ENCODE results near the gene TSNAX. TPM values are rescaled to one million over a fixed set of nuclear protein-coding genes. Genes with fewer than 3 reads are reported as not detected.
A peak's percentile ranks its signal among the peaks of the same experiment; 100 is the strongest.

The TSNAX gene
- polyA plus RNA-seq, 2 donors: 5.8 to 15.9 TPM

GRCh38 chr1:231517076-231517475 lies 11.4 kb upstream of the TSNAX start:
- Histone ChIP-seq H3K9me3 (ENCODE audit: control insufficient read depth in 2 of 2, insufficient read depth in 1 of 2, low read depth in 1 of 2, low read length in 1 of 2) (no peaks in the 10 kb centered on the region), H3K27ac (ENCODE audit: low read depth in 2 of 2, low read length in 1 of 2) (no peak overlapping the region), H3K27me3 (ENCODE audit: control insufficient read depth in 1 of 2, insufficient read depth in 2 of 2, low read length in 2 of 2) (no peaks in the 10 kb centered on the region), H3K36me3 (ENCODE audit: control insufficient read depth in 2 of 2, insufficient read depth in 2 of 2, low read length in 1 of 2) (no peaks in the 10 kb centered on the region), H3K4me3 (ENCODE audit: low read depth in 1 of 2, low read length in 2 of 2) (no peak overlapping the region), H3K4me1 (ENCODE audit: control insufficient read depth in 2 of 2, insufficient read depth in 2 of 2, low read length in 1 of 2) (no peaks in the 10 kb centered on the region)
- 68 to 76% methylated on average over 3 of the region's 3 CpGs for WGBS, 2 donors

DNA sequence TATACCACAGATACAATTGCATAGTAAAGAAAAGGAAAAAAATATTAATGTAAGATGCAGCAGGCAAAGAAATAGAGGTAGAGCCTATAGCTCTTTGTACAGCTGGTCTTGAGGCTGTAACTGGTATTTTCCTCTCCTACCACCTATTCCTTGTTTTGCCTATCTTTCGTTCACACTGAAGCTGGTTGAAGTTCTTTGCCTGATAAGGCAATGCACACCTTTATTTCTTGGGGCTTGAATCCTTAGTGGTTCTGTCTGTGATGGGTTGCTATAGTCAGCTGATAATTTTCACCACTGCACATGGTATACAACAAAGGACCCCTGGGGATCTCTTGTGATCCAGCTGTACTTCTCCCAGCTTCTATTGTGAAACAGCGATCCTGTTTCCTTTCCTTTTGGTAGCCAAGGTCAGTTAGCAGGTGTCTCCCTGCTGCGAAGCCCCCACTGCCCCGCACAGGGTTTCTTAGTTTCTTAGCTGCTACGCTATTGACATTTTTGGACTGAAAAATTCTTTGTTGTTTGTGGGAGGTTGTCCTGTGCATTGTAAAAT lies 9.9 kb upstream of the TSNAX start:
- H3K27me3 ChIP-seq (ENCODE audit: control insufficient read depth in 1 of 2, insufficient read depth in 2 of 2, low read length in 2 of 2): no peaks in the 10 kb centered on the region
- 83 to 84% methylated on average over 5 of the region's 5 CpGs for WGBS, 2 donors
- no peaks in the 10 kb centered on the region for H3K4me1 ChIP-seq (ENCODE audit: control insufficient read depth in 2 of 2, insufficient read depth in 2 of 2, low read length in 1 of 2)
- H3K27ac ChIP-seq (ENCODE audit: low read depth in 2 of 2, low read length in 1 of 2): no peak overlapping the region
- H3K4me3 ChIP-seq (ENCODE audit: low read depth in 1 of 2, low read length in 2 of 2): no peak overlapping the region
- H3K36me3 ChIP-seq (ENCODE audit: control insufficient read depth in 2 of 2, insufficient read depth in 2 of 2, low read length in 1 of 2): no peaks in the 10 kb centered on the region
- H3K9me3 ChIP-seq (ENCODE audit: control insufficient read depth in 2 of 2, insufficient read depth in 1 of 2, low read depth in 1 of 2, low read length in 1 of 2): no peaks in the 10 kb centered on the region

DNA sequence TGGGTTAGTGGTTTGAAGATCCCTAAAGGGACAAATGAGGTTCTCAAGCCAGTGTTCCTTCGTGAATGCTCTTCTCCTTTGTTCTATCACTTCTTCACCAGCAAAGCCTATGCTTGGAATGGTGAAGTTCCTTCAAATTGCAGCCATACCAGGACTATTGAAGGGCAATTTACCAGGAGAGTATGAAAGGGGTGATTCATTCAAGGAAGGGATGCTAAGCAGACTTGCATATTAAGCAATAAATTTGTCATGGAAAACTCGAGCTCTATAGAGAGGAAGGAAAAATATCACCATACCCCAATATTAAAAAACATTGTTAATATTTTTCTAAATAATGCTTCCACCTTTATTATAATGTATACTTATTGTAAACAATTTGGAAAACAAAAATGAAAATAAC lies 9.3 kb upstream of the TSNAX start:
- H3K4me3 ChIP-seq (ENCODE audit: low read depth in 1 of 2, low read length in 2 of 2): no peak overlapping the region

DNA sequence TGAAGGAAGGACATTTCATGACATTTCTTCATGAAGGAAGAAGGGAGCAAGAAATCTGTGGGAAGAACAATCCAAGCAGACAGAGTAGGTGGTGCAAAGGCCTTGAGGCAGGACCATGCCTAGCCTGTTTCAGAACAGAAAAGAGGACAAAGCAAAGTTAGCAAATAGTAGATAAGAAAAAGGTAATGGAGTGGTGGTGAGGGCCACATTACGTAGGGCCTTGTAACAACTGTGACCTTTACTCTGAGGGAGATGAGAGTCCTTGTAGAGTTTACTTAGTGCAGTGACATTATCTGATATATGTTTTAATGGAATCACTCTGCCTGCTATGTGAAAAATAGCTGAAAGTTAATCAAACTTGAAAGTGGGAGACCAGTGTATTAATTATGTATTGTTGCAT lies 6.4 kb upstream of the TSNAX start:
- Histone ChIP-seq H3K27ac (ENCODE audit: low read depth in 2 of 2, low read length in 1 of 2) (no peak overlapping the region), H3K4me1 (ENCODE audit: control insufficient read depth in 2 of 2, insufficient read depth in 2 of 2, low read length in 1 of 2) (no peaks in the 10 kb centered on the region), H3K9me3 (ENCODE audit: control insufficient read depth in 2 of 2, insufficient read depth in 1 of 2, low read depth in 1 of 2, low read length in 1 of 2) (no peaks in the 10 kb centered on the region), H3K27me3 (ENCODE audit: control insufficient read depth in 1 of 2, insufficient read depth in 2 of 2, low read length in 2 of 2) (no peaks in the 10 kb centered on the region), H3K4me3 (ENCODE audit: low read depth in 1 of 2, low read length in 2 of 2) (no peak overlapping the region), H3K36me3 (ENCODE audit: control insufficient read depth in 2 of 2, insufficient read depth in 2 of 2, low read length in 1 of 2) (no peaks in the 10 kb centered on the region)
- 81 to 94% methylated on average over 1 of the region's 1 CpG for WGBS, 2 donors

More for the DNA sequence above, 9.3 kb upstream of the TSNAX start:
- H3K27ac ChIP-seq (ENCODE audit: low read depth in 2 of 2, low read length in 1 of 2): no peak overlapping the region
- H3K36me3 ChIP-seq (ENCODE audit: control insufficient read depth in 2 of 2, insufficient read depth in 2 of 2, low read length in 1 of 2): no peaks in the 10 kb centered on the region
- no peaks in the 10 kb centered on the region for H3K27me3 ChIP-seq (ENCODE audit: control insufficient read depth in 1 of 2, insufficient read depth in 2 of 2, low read length in 2 of 2)
- WGBS, 2 donors: 72 to 75% methylated on average over 2 of the region's 2 CpGs
- no peaks in the 10 kb centered on the region for H3K4me1 ChIP-seq (ENCODE audit: control insufficient read depth in 2 of 2, insufficient read depth in 2 of 2, low read length in 1 of 2)
- H3K9me3 ChIP-seq (ENCODE audit: control insufficient read depth in 2 of 2, insufficient read depth in 1 of 2, low read depth in 1 of 2, low read length in 1 of 2): no peaks in the 10 kb centered on the region

DNA sequence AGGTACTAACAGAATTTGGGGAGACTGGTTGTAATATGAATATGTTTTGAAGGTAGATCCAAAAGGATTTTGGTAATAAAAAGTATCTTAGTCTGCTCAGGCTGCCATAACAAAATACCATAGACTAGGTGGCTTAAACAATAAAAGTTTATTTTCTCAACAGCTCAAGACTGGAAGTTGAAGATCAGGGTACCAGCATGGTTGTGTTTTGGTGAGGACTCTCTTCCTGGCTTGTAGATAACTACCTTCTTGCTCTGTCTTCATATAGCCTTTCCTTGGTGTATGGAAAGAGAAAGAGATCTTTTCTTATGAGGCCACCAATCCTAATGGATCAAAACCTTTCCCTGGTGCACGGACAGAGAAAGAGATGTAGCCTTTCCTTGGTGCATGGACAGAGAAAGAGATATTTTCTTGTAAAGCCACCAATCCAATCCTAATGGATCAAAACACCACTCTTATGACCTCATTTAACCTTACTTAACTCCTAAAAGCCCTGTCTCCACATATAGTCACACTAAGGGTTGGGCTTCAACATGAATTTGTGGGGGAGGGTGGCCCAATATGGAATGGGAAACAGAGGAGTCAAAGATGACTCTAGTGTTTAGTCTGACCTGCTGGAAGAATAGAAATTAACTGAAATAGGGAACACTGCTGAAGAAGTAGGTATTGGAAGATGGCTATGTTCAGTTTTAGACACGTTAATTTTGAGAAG lies 5.4 kb upstream of the TSNAX start:
- H3K27ac ChIP-seq (ENCODE audit: low read depth in 2 of 2, low read length in 1 of 2): no peak overlapping the region
- H3K4me3 ChIP-seq (ENCODE audit: low read depth in 1 of 2, low read length in 2 of 2): no peak overlapping the region
- no peaks in the 10 kb centered on the region for H3K27me3 ChIP-seq (ENCODE audit: control insufficient read depth in 1 of 2, insufficient read depth in 2 of 2, low read length in 2 of 2)
- H3K4me1 ChIP-seq (ENCODE audit: control insufficient read depth in 2 of 2, insufficient read depth in 2 of 2, low read length in 1 of 2): peaks cover 0 to 2% of the 10 kb centered on the region in 2 donors
- H3K9me3 ChIP-seq (ENCODE audit: control insufficient read depth in 2 of 2, insufficient read depth in 1 of 2, low read depth in 1 of 2, low read length in 1 of 2): no peaks in the 10 kb centered on the region
- 92 to 98% methylated on average over 2 of the region's 2 CpGs for WGBS, 2 donors
- H3K36me3 ChIP-seq (ENCODE audit: control insufficient read depth in 2 of 2, insufficient read depth in 2 of 2, low read length in 1 of 2): no peaks in the 10 kb centered on the region

DNA sequence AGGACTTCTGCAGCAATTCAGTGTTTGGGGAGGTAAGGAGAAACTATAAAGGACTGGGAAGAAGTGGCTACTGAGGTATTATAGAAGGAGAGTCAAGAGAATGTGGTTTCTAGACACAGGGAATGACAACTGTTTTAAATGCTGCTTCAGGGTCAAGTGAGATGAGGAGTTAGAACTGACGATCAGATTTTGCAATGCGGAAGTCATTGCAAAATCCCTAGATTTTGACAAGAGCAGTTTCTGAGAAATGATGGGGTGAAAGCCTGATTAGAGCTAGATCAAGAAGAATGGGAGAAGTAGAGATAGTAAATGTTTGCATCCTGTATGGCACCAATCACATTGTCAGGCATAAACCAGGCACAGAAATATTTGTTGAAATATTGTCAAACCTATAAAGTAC lies 4.7 kb upstream of the TSNAX start:
- no peaks in the 10 kb centered on the region for H3K27me3 ChIP-seq (ENCODE audit: control insufficient read depth in 1 of 2, insufficient read depth in 2 of 2, low read length in 2 of 2)
- WGBS, 2 donors: 88% methylated on average over 2 of the region's 2 CpGs
- no peaks in the 10 kb centered on the region for H3K9me3 ChIP-seq (ENCODE audit: control insufficient read depth in 2 of 2, insufficient read depth in 1 of 2, low read depth in 1 of 2, low read length in 1 of 2)
- H3K4me3 ChIP-seq (ENCODE audit: low read depth in 1 of 2, low read length in 2 of 2): no peak overlapping the region
- no peak overlapping the region for H3K27ac ChIP-seq (ENCODE audit: low read depth in 2 of 2, low read length in 1 of 2)
- H3K4me1 ChIP-seq (ENCODE audit: control insufficient read depth in 2 of 2, insufficient read depth in 2 of 2, low read length in 1 of 2): peaks cover 0 to 2% of the 10 kb centered on the region in 2 donors
- no peaks in the 10 kb centered on the region for H3K36me3 ChIP-seq (ENCODE audit: control insufficient read depth in 2 of 2, insufficient read depth in 2 of 2, low read length in 1 of 2)

DNA sequence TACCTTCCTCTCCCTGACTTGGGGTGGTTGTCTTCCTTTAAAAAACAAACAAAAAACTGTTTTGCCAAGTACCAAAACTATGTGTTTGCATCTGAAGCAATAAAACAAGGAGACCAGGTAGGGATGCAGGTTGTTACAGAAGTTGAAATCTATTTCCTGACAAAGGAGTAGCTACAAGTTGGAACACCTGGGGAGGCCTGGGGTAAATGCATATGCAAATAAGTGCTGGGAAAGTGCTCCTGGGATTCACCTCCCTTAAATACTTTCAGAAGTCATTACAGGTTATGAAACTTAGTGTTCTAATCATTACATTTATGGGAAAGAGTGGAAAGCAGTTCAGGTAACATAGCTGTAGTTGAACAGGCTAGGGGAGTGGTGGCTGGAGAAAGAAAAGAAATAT lies 1.9 kb upstream of the TSNAX start:
- Histone ChIP-seq H3K36me3 (ENCODE audit: control insufficient read depth in 2 of 2, insufficient read depth in 2 of 2, low read length in 1 of 2) (peaks cover 0 to 2% of the 10 kb centered on the region in 2 donors), H3K27me3 (ENCODE audit: control insufficient read depth in 1 of 2, insufficient read depth in 2 of 2, low read length in 2 of 2) (no peaks in the 10 kb centered on the region), H3K4me3 (ENCODE audit: low read depth in 1 of 2, low read length in 2 of 2) (no peak overlapping the region), H3K27ac (ENCODE audit: low read depth in 2 of 2, low read length in 1 of 2) (no peak overlapping the region), H3K4me1 (ENCODE audit: control insufficient read depth in 2 of 2, insufficient read depth in 2 of 2, low read length in 1 of 2) (peaks cover 3 to 5% of the 10 kb centered on the region in 2 donors), H3K9me3 (ENCODE audit: control insufficient read depth in 2 of 2, insufficient read depth in 1 of 2, low read depth in 1 of 2, low read length in 1 of 2) (no peaks in the 10 kb centered on the region)

DNA sequence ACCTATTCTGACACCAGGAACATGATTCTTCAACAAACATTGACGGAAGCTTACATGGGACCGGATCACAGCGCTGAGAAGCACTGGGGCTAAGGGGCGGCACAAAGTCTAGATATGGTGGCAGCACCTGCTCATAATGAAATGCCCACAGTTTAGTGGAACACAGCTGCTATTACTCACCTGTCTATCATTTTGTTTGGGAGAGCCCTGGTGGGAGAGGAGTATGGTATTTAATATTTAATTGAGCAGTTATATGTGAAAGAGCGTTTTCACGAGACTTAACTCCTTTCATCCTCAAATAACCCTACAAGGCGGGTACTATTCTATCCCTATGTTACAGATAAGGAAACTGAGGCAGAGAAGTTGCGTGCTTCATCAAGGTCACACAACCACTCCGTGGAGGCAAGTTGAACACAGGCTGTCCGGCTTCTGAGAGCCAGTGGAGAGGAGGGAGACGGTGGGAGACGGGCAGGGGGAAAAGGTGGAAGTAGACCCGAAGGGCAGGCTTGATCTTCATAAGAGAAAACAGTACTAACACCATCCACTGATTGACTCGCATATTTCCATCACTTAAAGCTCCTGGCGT lies 790 bp upstream of the TSNAX start:
- Histone ChIP-seq H3K9me3 (ENCODE audit: control insufficient read depth in 2 of 2, insufficient read depth in 1 of 2, low read depth in 1 of 2, low read length in 1 of 2) (no peaks in the 10 kb centered on the region), H3K27ac (ENCODE audit: low read depth in 2 of 2, low read length in 1 of 2) (peak overlapping the region; percentile 86 to 88), H3K36me3 (ENCODE audit: control insufficient read depth in 2 of 2, insufficient read depth in 2 of 2, low read length in 1 of 2) (peaks cover 0 to 2% of the 10 kb centered on the region in 2 donors), H3K27me3 (ENCODE audit: control insufficient read depth in 1 of 2, insufficient read depth in 2 of 2, low read length in 2 of 2) (no peaks in the 10 kb centered on the region), H3K4me3 (ENCODE audit: low read depth in 1 of 2, low read length in 2 of 2) (peak overlapping the region; percentile 68 to 81), H3K4me1 (ENCODE audit: control insufficient read depth in 2 of 2, insufficient read depth in 2 of 2, low read length in 1 of 2) (peaks cover 3 to 5% of the 10 kb centered on the region in 2 donors)
- whole genome bisulfite sequencing, 2 donors: 53 to 56% methylated on average over 15 of the region's 15 CpGs

- H3K27me3 ChIP-seq (ENCODE audit: control insufficient read depth in 1 of 2, insufficient read depth in 2 of 2, low read length in 2 of 2): no peaks in the 10 kb centered on the region
- H3K9me3 ChIP-seq (ENCODE audit: control insufficient read depth in 2 of 2, insufficient read depth in 1 of 2, low read depth in 1 of 2, low read length in 1 of 2): no peaks in the 10 kb centered on the region
- H3K36me3 ChIP-seq (ENCODE audit: control insufficient read depth in 2 of 2, insufficient read depth in 2 of 2, low read length in 1 of 2): peaks cover 0 to 4% of the 10 kb centered on the region in 2 donors
- no peak overlapping the region for H3K4me3 ChIP-seq (ENCODE audit: low read depth in 1 of 2, low read length in 2 of 2)
- WGBS, 2 donors: 93 to 96% methylated on average over 7 of the region's 7 CpGs
- no peak overlapping the region for H3K27ac ChIP-seq (ENCODE audit: low read depth in 2 of 2, low read length in 1 of 2)
- peaks cover 2 to 3% of the 10 kb centered on the region in 2 donors for H3K4me1 ChIP-seq (ENCODE audit: control insufficient read depth in 2 of 2, insufficient read depth in 2 of 2, low read length in 1 of 2)
Observed at GRCh38 chr1:231533240-231533639, 4.8 kb downstream of the TSNAX start.
